GM13977 (cell line): Measurements from ENCODE around the gene RELN.
"Not testable (repeated sequence)": the region's sequence is repeated elsewhere in the genome, so short reads cannot be mapped to it uniquely, and the experiment has no call there.

Experiments
- DNase-seq: peaks from one replicate; pipeline ENCODE4 v3.0.0; 2012; ENCODE audit warnings: low spot score
- CTCF ChIP-seq: IDR thresholded peaks from 2 replicates; pipeline ENCODE4 v1.5.1; 2012; ENCODE audit warnings: mild to moderate bottlenecking, control low read depth; ENCODE audit not compliant: insufficient read depth; ENCODE audit errors: extremely low read depth, missing control alignments
- in situ Hi-C: fragments of 300-500 bp; cut with MboI; formaldehyde crosslinking; loops from one replicate; pipeline ENCODE4 v1.12.0; 2022; ENCODE audit warnings: low sequenced_read_pairs, low pct_unique_long_range_greater_than_20kb, mixed read lengths, inconsistent platforms; ENCODE audit not compliant: unreplicated experiment

RELN gene

DNA sequence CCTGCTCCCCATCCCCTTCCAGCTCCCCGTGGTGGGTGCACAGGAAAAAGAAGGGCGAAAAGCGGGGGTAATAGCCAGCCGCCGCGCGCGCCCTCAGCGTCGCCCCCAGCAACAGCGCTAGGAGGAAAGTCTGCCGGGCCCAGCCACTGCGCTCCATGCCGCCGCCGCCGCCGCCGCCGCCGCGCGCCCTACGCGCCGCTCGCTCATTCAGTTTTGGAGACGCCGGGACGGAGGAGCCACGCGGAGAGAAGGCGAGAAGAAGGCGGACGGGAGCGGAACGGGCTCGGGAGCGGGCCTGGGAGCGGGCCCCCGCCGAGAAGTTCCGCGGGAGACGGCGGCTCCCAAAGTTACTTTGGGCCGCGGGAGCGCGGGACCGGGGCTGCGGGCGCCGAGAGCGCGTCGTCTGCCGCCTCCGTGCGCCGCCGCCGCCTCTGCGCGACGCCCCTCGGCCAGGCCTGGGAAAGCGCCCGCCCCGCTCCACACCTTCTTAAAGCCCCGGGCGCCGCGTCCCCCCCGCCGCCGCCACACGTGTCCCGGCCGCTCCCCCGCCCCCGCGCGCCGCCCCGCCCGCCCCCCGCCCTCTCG lies at the start of gene RELN:
RELN (minus strand) TSS at position 459 of the 585 bp plus-strand sequence; CDS start at position 157, 302 bp downstream.
- in situ Hi-C loops = no loop called here
- no peak for TF ChIP-seq CTCF
- peak; percentile 28 for DNase-seq

DNA sequence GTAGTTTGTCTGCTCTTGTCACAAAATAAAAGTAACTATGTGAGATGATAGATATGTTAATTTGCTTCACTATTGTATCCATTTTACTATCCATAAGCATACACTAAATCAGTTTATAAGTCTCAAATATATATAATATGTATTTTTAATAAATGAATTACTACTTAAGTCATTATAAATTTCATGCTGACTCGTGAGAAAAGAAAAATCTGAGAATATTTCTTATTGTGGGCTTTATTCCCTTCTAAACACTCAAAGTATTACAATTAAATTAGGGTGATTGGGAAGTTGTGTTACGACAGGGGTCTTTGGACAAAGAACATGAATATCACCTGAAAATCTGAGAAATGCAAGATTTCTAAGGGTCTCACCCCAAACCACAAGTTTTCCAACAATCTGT lies 48.7 kb upstream of the RELN start:
- no peak for DNase-seq
- TF ChIP-seq CTCF = no peak
- in situ Hi-C loops = no loop called here

GRCh38 chr7:104036889-104037288 lies 47.4 kb upstream of the RELN start:
- in situ Hi-C loops, DNase-seq: not testable (repeated sequence)

DNA sequence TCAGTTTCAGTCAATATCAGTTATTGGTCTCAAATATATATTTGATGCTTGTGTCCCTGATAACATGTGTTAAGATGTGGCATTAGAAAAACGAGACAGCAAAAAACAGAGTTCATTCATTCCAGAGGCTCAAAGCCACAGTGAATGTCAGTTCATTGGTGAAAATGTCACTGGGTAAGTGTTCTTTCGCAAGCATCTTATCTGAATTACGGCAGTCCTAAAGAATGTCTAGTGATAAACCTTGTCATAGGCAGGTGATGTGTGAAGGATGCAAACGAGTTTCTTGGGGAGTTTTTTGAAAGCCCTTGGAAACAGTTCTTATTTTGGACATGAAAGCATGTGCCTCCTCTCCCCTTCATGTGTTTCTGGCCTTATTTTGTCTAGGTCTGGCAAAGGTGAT lies 45.9 kb upstream of the RELN start:
- TF ChIP-seq CTCF = no peak
- in situ Hi-C loops = no loop called here
- no peak for DNase-seq

GRCh38 chr7:104034679-104035078 lies 45.2 kb upstream of the RELN start:
- no peak for DNase-seq
- in situ Hi-C loops = no loop called here
- no peak for TF ChIP-seq CTCF

- no peak for DNase-seq
- in situ Hi-C loops = no loop called here
- TF ChIP-seq CTCF = no peak
Measured at GRCh38 chr7:104033837-104034236, 44.4 kb upstream of the RELN start.

- in situ Hi-C loops = no loop called here
- no peak for TF ChIP-seq CTCF
- DNase-seq = no peak
Measured at GRCh38 chr7:104032486-104032885, 43.0 kb upstream of the RELN start.
